HAP-1 (cell line): Measurements from ENCODE around the gene TTC39C.
A peak's percentile ranks its signal among the peaks of the same experiment; 100 is the strongest.
"Not testable (repeated sequence)": the region's sequence is repeated elsewhere in the genome, so short reads cannot be mapped to it uniquely, and the experiment has no call there.

Experiments used
- DNase-seq, 2 experiments: peaks; one replicate each; pipeline ENCODE4 v3.0.0-alpha.2; 2016 to 2020; ENCODE audit warnings: low spot score in 2 of 2
- H3K27me3 ChIP-seq: fragments of 250-450 bp; sonication (Bioruptor Pico); 2 replicates; pipeline ENCODE4 v1.5.1; 2020; ENCODE audit warnings: low read depth, mild to moderate bottlenecking, moderate library complexity
- H3K36me3 ChIP-seq: fragments of 250-450 bp; sonication (Bioruptor Pico); replicated peaks from 2 replicates; pipeline ENCODE4 v1.5.1; 2020; ENCODE audit warnings: mild to moderate bottlenecking
- H3K4me1 ChIP-seq: fragments of 250-450 bp; sonication (Bioruptor Pico); 2 replicates; pipeline ENCODE4 v1.5.1; 2020; ENCODE audit warnings: mild to moderate bottlenecking
- H3K4me3 ChIP-seq: fragments of 250-450 bp; sonication (Bioruptor Pico); 2 replicates; pipeline ENCODE4 v1.5.1; 2020; ENCODE audit warnings: mild to moderate bottlenecking, moderate library complexity
- H3K9me3 ChIP-seq: fragments of 250-450 bp; sonication (Bioruptor Pico); 2 replicates; pipeline ENCODE4 v1.5.1; 2020; ENCODE audit warnings: mild to moderate bottlenecking, moderate library complexity
- in situ Hi-C: fragments of 300-500 bp; cut with MboI; formaldehyde crosslinking; loops from 3 replicates; pipeline ENCODE4 v1.14.3; 2020; ENCODE audit warnings: low sequenced_read_pairs, inconsistent platforms, mixed read lengths

The TTC39C gene

GRCh38 chr18:24130494-24130893 lies 115.9 kb downstream of the TTC39C start:
- H3K36me3 ChIP-seq: peaks cover 17% of the 10 kb centered on the region
- no peaks in the 10 kb centered on the region; the same call in 1 of the 2 replicates for H3K4me1 ChIP-seq
- H3K9me3 ChIP-seq: no peaks in the 10 kb centered on the region
- DNase-seq: no peak
- no peak overlapping the region for H3K4me3 ChIP-seq
- in situ Hi-C loops: no loop called here
- no peaks in the 10 kb centered on the region for H3K27me3 ChIP-seq

DNA sequence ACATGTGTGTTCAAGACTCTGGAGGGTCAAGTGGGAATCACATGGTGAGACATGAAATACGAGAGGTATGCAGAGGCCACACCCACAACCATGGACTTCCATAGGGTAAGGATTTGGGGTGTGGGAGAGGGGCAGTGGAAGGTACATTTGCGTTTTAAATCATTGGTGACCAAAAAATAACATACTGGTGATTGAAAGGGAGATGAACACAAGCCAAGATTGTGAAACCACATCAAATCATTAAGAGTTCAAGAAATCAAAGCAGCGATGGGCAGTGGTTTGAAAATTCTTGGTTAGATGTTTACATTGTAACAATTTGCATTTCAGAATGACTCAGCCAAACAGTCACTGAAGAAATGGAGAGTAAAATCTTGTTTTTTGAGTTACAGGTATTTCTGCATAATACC lies 122.4 kb downstream of the TTC39C start:
- H3K9me3 ChIP-seq: no peaks in the 10 kb centered on the region
- no peak for DNase-seq
- H3K4me3 ChIP-seq: no peak overlapping the region
- in situ Hi-C loops: no loop called here
- peaks cover 5% of the 10 kb centered on the region for H3K4me1 ChIP-seq
- no peaks in the 10 kb centered on the region for H3K27me3 ChIP-seq
- H3K36me3 ChIP-seq: peaks cover 3% of the 10 kb centered on the region; the same call in 1 of the 2 replicates

DNA sequence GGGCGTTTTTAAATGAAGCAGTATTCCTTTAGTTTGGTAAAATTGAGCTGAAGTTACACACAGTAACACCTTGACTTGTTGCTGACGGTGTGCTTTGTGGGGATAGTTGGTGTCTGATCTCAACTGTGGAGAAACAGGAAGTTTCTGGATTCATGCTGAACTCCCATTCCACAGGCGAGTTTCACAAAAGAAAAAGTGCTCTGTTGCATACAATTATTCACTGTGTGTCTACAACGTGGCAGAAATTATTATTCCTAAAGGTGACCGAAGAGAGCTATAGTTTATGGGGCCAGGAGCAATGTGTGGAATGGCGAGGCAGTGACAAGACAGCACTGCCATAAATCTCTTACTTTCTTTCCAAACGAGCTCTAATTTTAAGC lies 123.8 kb downstream of the TTC39C start:
- Histone ChIP-seq H3K4me3 (peak overlapping the region; percentile 34), H3K4me1 (peaks cover 5% of the 10 kb centered on the region), H3K9me3 (no peaks in the 10 kb centered on the region), H3K36me3 (no peaks in the 10 kb centered on the region), H3K27me3 (no peaks in the 10 kb centered on the region)
- no peak for DNase-seq
- in situ Hi-C loops: no loop called here

DNA sequence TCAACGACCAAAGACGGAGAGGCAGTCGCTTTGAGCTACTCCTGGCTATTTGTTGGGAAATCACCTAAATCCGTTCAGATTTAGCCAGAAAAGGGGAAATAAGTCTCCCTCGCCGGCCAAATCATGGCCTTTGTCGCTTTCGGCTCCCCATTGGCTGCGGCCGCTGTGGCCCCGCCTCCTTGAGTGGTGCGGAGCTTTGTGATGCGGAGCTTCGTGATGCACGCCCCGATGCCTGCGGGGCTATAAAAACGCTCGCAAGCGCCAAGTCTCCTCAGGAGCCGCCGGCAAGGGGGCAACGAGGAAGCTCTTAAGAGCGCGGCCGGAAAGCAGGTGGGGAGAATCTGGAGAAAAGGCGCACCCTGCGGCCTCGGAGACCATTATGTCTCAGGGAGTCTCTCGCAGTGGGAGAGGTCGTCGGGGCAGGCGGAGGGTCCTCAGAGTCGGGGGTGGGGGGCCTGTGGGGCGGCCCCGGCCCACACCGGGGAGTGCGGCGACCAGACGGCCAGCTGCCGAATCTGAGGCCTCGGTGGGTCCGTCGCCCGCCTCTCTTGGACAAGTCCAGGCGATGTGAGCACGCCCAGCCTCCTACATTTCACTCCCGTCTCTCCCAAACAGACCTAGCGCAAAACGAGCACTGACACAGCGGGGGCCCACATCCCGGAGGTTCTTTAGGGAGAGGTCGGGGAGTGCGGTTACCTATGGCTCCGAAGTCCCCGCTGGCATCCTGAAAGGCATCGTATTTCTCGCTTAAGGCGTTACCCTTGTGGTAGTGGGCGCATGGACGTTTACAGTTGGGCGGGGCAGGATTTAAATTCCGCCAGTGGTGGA lies 124.4 kb downstream of the TTC39C start, which contains the start of gene CABYR:
CABYR (plus strand) TSS at position 274 of the 828 bp plus-strand sequence. CDS start 4,053 bp downstream, outside the sequence.
- no peaks in the 10 kb centered on the region for H3K36me3 ChIP-seq
- H3K9me3 ChIP-seq: no peaks in the 10 kb centered on the region
- no peaks in the 10 kb centered on the region for H3K27me3 ChIP-seq
- H3K4me3 ChIP-seq: peak within 1 kb of the TSS; percentile 34
- peaks cover 5% of the 10 kb centered on the region for H3K4me1 ChIP-seq
- peak; percentile 73 to 89 for DNase-seq
- in situ Hi-C loops: no loop called here

GRCh38 chr18:24140697-24141096 lies 126.1 kb downstream of the TTC39C start:
- H3K4me3 ChIP-seq: no peak overlapping the region
- no peaks in the 10 kb centered on the region for H3K36me3 ChIP-seq
- H3K4me1 ChIP-seq: peaks cover 5% of the 10 kb centered on the region
- no peaks in the 10 kb centered on the region for H3K27me3 ChIP-seq
- DNase-seq: no peak
- in situ Hi-C loops: no loop called here
- H3K9me3 ChIP-seq: no peaks in the 10 kb centered on the region

DNA sequence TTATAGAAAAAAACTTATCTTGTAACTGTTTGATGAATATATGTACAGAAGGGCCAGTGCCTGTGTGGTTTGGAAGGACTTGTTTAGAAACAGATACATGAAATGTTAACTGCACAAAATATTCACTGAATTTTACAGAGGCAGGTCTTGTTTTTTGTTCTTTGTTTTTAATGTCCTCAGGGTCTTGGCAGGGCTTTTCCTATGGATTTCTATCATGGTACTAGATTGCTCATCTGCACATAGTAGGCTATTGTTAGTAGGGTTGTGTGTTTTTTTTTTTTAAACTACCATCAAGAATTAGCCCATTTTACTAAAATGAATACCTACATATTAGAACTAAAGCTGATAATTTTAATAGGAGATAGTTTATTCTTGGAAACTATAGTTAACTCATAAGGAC lies 127.8 kb downstream of the TTC39C start:
- in situ Hi-C loops: no loop called here
- Histone ChIP-seq H3K36me3 (no peaks in the 10 kb centered on the region), H3K9me3 (no peaks in the 10 kb centered on the region), H3K27me3 (no peaks in the 10 kb centered on the region), H3K4me3 (no peak overlapping the region), H3K4me1 (peaks cover 5% of the 10 kb centered on the region)
- DNase-seq: no peak

GRCh38 chr18:24149591-24149990 lies 135.0 kb downstream of the TTC39C start:
- H3K4me1 ChIP-seq, H3K9me3 ChIP-seq, in situ Hi-C loops, H3K36me3 ChIP-seq, H3K4me3 ChIP-seq, H3K27me3 ChIP-seq, DNase-seq: not testable (repeated sequence)

- H3K9me3 ChIP-seq: no peaks in the 10 kb centered on the region
- no peak for DNase-seq
- H3K4me1 ChIP-seq: no peaks in the 10 kb centered on the region
- no peaks in the 10 kb centered on the region for H3K27me3 ChIP-seq
- in situ Hi-C loops: no loop called here
- H3K4me3 ChIP-seq: no peak overlapping the region
- no peaks in the 10 kb centered on the region; the same call in 1 of the 2 replicates for H3K36me3 ChIP-seq
Measured at GRCh38 chr18:24153397-24153796, 138.8 kb downstream of the TTC39C start.

DNA sequence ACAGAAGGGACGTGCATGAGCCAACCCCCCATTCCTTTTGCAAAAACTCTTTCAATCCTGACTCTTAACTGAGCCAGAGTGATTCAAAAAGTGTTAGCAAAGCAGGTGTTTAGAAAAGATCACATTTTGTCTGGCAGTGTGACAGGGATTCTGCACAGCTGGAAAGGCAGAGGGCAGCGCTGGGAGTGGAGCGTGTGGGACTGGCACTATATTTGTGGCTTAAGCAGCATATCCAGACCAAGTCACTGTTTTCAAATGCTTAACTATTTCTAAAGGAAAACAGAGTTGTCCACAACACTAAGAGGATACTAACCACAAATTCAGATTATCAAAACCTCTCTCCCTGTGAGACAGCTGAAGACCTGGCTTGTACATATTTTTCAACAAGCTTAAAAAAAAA lies 143.3 kb downstream of the TTC39C start:
- in situ Hi-C loops: no loop called here
- H3K9me3 ChIP-seq: no peaks in the 10 kb centered on the region
- no peak overlapping the region for H3K4me3 ChIP-seq
- DNase-seq: no peak
- no peaks in the 10 kb centered on the region for H3K27me3 ChIP-seq
- no peaks in the 10 kb centered on the region for H3K4me1 ChIP-seq
- peaks cover 5% of the 10 kb centered on the region for H3K36me3 ChIP-seq

- Histone ChIP-seq H3K36me3 (peaks cover 11% of the 10 kb centered on the region), H3K27me3 (no peaks in the 10 kb centered on the region), H3K4me3 (no peak overlapping the region), H3K4me1 (no peaks in the 10 kb centered on the region), H3K9me3 (no peaks in the 10 kb centered on the region)
- in situ Hi-C loops: no loop called here
- no peak for DNase-seq
Measured at GRCh38 chr18:24160086-24160485, 145.5 kb downstream of the TTC39C start.

GRCh38 chr18:24161304-24161703 lies 146.8 kb downstream of the TTC39C start:
- no peak overlapping the region for H3K4me3 ChIP-seq
- H3K9me3 ChIP-seq: no peaks in the 10 kb centered on the region
- in situ Hi-C loops: no loop called here
- H3K36me3 ChIP-seq: peaks cover 14% of the 10 kb centered on the region
- no peaks in the 10 kb centered on the region for H3K27me3 ChIP-seq
- H3K4me1 ChIP-seq: no peaks in the 10 kb centered on the region
- no peak for DNase-seq

- H3K4me3 ChIP-seq: no peak overlapping the region
- DNase-seq: no peak
- no peaks in the 10 kb centered on the region for H3K9me3 ChIP-seq
- H3K27me3 ChIP-seq: no peaks in the 10 kb centered on the region
- peaks cover 11% of the 10 kb centered on the region for H3K36me3 ChIP-seq
- no peaks in the 10 kb centered on the region for H3K4me1 ChIP-seq
- in situ Hi-C loops: no loop called here
Measured at GRCh38 chr18:24168496-24168895, 153.9 kb downstream of the TTC39C start.

DNA sequence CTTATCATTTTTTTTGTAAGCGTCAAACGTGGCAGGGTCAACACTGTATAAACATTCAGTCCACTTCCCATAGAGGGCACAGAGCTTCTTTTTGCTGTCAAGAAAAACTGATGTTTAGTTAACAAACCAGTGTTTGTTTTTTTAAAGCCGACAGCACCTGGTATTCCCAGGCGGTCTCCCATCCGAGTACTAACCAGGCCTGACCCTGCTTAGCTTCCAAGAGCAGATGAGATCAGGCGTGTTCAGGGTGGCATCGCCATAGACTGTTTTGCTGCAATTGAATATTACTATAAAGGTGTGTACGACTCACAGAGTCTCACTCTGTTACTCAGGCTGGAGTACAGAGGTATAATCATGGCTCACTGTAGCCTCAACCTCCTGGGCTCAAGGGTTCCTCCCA lies 155.8 kb downstream of the TTC39C start:
- no peak for DNase-seq
- H3K4me3 ChIP-seq: no peak overlapping the region
- H3K9me3 ChIP-seq: no peaks in the 10 kb centered on the region
- in situ Hi-C loops: loop anchor here (10.0 kb wide), 1 partner anchor 314 kb away; no protein-coding TSS in a partner anchor
- H3K27me3 ChIP-seq: no peaks in the 10 kb centered on the region
- H3K4me1 ChIP-seq: no peaks in the 10 kb centered on the region
- H3K36me3 ChIP-seq: peaks cover 3% of the 10 kb centered on the region

DNA sequence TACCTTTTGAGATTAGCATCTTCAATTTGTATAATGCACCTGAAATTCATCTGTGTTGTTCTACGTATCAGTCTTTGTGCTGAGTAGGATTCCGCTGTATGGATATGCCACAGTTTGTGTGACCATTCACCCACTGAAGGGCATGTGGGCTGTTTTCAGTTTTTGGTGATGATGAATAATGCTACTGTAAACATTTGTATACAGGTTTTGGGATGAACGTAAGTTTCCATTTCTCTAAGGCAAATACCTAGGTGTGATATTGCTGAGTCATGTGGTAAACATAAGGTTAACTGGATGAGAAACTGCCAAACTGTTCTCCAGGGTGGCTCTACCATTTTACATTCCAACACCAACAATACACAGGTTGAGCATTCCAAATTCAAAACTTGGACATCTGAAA lies 159.4 kb downstream of the TTC39C start:
- Histone ChIP-seq H3K4me1 (no peaks in the 10 kb centered on the region), H3K9me3 (no peaks in the 10 kb centered on the region), H3K27me3 (no peaks in the 10 kb centered on the region), H3K36me3 (0 out of 2 replicates have a peak, but pooled peaks cover 6% of the 10 kb centered on the region), H3K4me3 (no peak overlapping the region)
- in situ Hi-C loops: loop anchor here (10.0 kb wide), 1 partner anchor 311 kb away; no protein-coding TSS in a partner anchor
- no peak for DNase-seq
